Caco-2 (cell line): Measurements from ENCODE around the gene HS3ST3B1. TPM values are rescaled to one million over a fixed set of nuclear protein-coding genes. Genes with fewer than 3 reads are reported as not detected.

ENCODE experiments used
- BruUV-seq: library from RNA; stranded (reverse); fragments of 400-500 nt; replicated peaks from 2 replicates; lab custom pipeline; 2021; lab: Mats Ljungman, UMichigan
- CTCF ChIA-PET: fragments of 300-600 bp; sonication (Branson Sonifier 250); formaldehyde crosslinking; loops from one replicate; lab custom pipeline; 2022; ENCODE audit warnings: antibody characterized with exemption; lab: Charles Lee
- POLR2A ChIA-PET: fragments of 300-600 bp; sonication (Branson Sonifier 250); formaldehyde crosslinking; loops from one replicate; lab custom pipeline; 2022; ENCODE audit warnings: antibody characterized with exemption; lab: Charles Lee
- DNase-seq, 2 experiments: peaks; one replicate each; pipeline versions ENCODE4 v3.0.0 to v3.0.0-alpha.2; 2020 to 2022
- H3K27me3 ChIP-seq: replicated peaks from 2 replicates; pipeline ENCODE4 v1.6.0; 2011; ENCODE audit warnings: low read length; ENCODE audit not compliant: control insufficient read depth, insufficient read depth
- H3K36me3 ChIP-seq: 2 replicates; pipeline ENCODE4 v1.5.1; 2011; ENCODE audit warnings: low read length; ENCODE audit not compliant: control insufficient read depth, insufficient read depth
- H3K4me1 ChIP-seq: fragments of 250-450 bp; sonication (Bioruptor Pico); 2 replicates; pipeline ENCODE4 v1.5.1; 2020; ENCODE audit warnings: mild to moderate bottlenecking
- H3K4me3 ChIP-seq: 2 replicates; pipeline ENCODE4 v1.5.1; 2011; ENCODE audit warnings: low read depth, mild to moderate bottlenecking, control low read depth, low read length
- H3K9me3 ChIP-seq: fragments of 250-450 bp; sonication (Bioruptor Pico); 2 replicates; pipeline ENCODE4 v1.5.1; 2020; ENCODE audit warnings: mild to moderate bottlenecking, moderate library complexity
- H3K27ac Mint-ChIP-seq: one replicate; pipeline ENCODE4 v1.8.0; 2022; ENCODE audit warnings: mixed read lengths; ENCODE audit not compliant: unreplicated experiment
- H3K27me3 Mint-ChIP-seq: one replicate; pipeline ENCODE4 v1.8.0; 2022; ENCODE audit warnings: mixed read lengths; ENCODE audit not compliant: insufficient read depth, unreplicated experiment
- H3K36me3 Mint-ChIP-seq: one replicate; pipeline ENCODE4 v1.8.0; 2022; ENCODE audit warnings: mild to moderate bottlenecking, mixed read lengths; ENCODE audit not compliant: insufficient read depth, unreplicated experiment
- H3K4me1 Mint-ChIP-seq: one replicate; pipeline ENCODE4 v1.8.0; 2022; ENCODE audit warnings: low read depth, mixed read lengths; ENCODE audit not compliant: unreplicated experiment
- H3K4me3 Mint-ChIP-seq: one replicate; pipeline ENCODE4 v1.8.0; 2022; ENCODE audit warnings: mild to moderate bottlenecking, moderate library complexity, mixed read lengths; ENCODE audit not compliant: unreplicated experiment
- H3K9me3 Mint-ChIP-seq: one replicate; pipeline ENCODE4 v1.8.0; 2022; ENCODE audit warnings: mixed read lengths; ENCODE audit not compliant: unreplicated experiment
- CTCF ChIP-seq, 2 experiments: fragments of 200-600 bp in 1 of 2; IDR thresholded peaks; 1 replicate in 1 of 2; 2 replicates in 1 of 2; pipeline versions ENCODE4 v1.5.1 to v1.8.0; 2011 to 2022; ENCODE audit warnings: antibody characterized with exemption in 1 of 2, control low read depth in 1 of 2, inconsistent platforms in 1 of 2, low read depth in 1 of 2, low read length in 1 of 2, mild to moderate bottlenecking in 1 of 2, moderate library complexity in 1 of 2; ENCODE audit not compliant: insufficient read depth in 1 of 2, severe bottlenecking in 1 of 2, unreplicated experiment in 1 of 2
- intact Hi-C: fragments of 100-400 bp; cut with micrococcal nuclease; formaldehyde crosslinking; loops from one replicate; pipeline ENCODE4 v1.10.0; 2022; ENCODE audit not compliant: unreplicated experiment
- total RNA-seq: library from RNA; stranded (reverse); gene quantifications from 2 replicates; pipeline ENCODE4 v1.2.3, GENCODE V29; 2022

The HS3ST3B1 gene
- total RNA-seq, 1 experiment from 2014 or later, result 1.9 TPM

GRCh38 chr17:14331982-14332298 lies 31.1 kb downstream of the HS3ST3B1 start:
- no peaks in the 10 kb centered on the region for H3K27me3 Mint-ChIP-seq
- no peaks in the 10 kb centered on the region for H3K4me1 Mint-ChIP-seq

GRCh38 chr17:14332331-14332730 lies 31.4 kb downstream of the HS3ST3B1 start:
- H3K27ac Mint-ChIP-seq, result no peak overlapping the region
- no peaks in the 10 kb centered on the region for H3K27me3 Mint-ChIP-seq
- intact Hi-C loops, result no loop called here
- CTCF ChIA-PET, result no interaction called here
- H3K4me3 Mint-ChIP-seq, result no peak overlapping the region
- Histone ChIP-seq H3K27me3 (no peaks in the 10 kb centered on the region), H3K4me3 (no peak overlapping the region), H3K9me3 (no peaks in the 10 kb centered on the region), H3K36me3 (no peaks in the 10 kb centered on the region), H3K4me1 (no peaks in the 10 kb centered on the region)
- BruUV-seq, result no TSS peak
- H3K9me3 Mint-ChIP-seq, result no peaks in the 10 kb centered on the region
- no peak for DNase-seq
- POLR2A ChIA-PET, result no interaction called here
- H3K4me1 Mint-ChIP-seq, result no peaks in the 10 kb centered on the region
- TF ChIP-seq CTCF (IDR thresholded peaks at IDR 0.05; ENCODE audit: insufficient read depth in 1 of 2, low read depth in 1 of 2, low read length in 1 of 2, severe bottlenecking in 1 of 2, unreplicated experiment in 1 of 2), result no peak
- H3K36me3 Mint-ChIP-seq, result no peaks in the 10 kb centered on the region

More at GRCh38 chr17:14331982-14332298, 31.1 kb downstream of the HS3ST3B1 start:
- H3K27ac Mint-ChIP-seq, result no peak overlapping the region
- H3K36me3 Mint-ChIP-seq, result no peaks in the 10 kb centered on the region
- TF ChIP-seq CTCF (IDR thresholded peaks at IDR 0.05; ENCODE audit: insufficient read depth in 1 of 2, low read depth in 1 of 2, low read length in 1 of 2, severe bottlenecking in 1 of 2, unreplicated experiment in 1 of 2), result no peak
- no peak for DNase-seq
- intact Hi-C loops, result no loop called here
- Histone ChIP-seq H3K9me3 (no peaks in the 10 kb centered on the region), H3K36me3 (no peaks in the 10 kb centered on the region), H3K4me1 (no peaks in the 10 kb centered on the region), H3K27me3 (no peaks in the 10 kb centered on the region), H3K4me3 (no peak overlapping the region)
- CTCF ChIA-PET, result no interaction called here
- no peak overlapping the region for H3K4me3 Mint-ChIP-seq
- POLR2A ChIA-PET, result no interaction called here
- no peaks in the 10 kb centered on the region for H3K9me3 Mint-ChIP-seq
- BruUV-seq, result no TSS peak

GRCh38 chr17:14333506-14333905 lies 32.6 kb downstream of the HS3ST3B1 start:
- no peak overlapping the region for H3K4me3 ChIP-seq
- no peak overlapping the region for H3K4me3 Mint-ChIP-seq
- H3K4me1 ChIP-seq, result no peaks in the 10 kb centered on the region
- no peaks in the 10 kb centered on the region for H3K4me1 Mint-ChIP-seq
- no TSS peak for BruUV-seq
- H3K27ac Mint-ChIP-seq, result no peak overlapping the region
- ChIA-PET CTCF (no interaction called here), POLR2A (no interaction called here)
- no peaks in the 10 kb centered on the region for H3K9me3 Mint-ChIP-seq
- intact Hi-C loops, result no loop called here
- DNase-seq, result no peak
- H3K27me3 Mint-ChIP-seq, result no peaks in the 10 kb centered on the region
- H3K27me3 ChIP-seq, result no peaks in the 10 kb centered on the region
- no peaks in the 10 kb centered on the region for H3K9me3 ChIP-seq
- no peak for TF ChIP-seq CTCF (IDR thresholded peaks at IDR 0.05; ENCODE audit: insufficient read depth in 1 of 2, low read depth in 1 of 2, low read length in 1 of 2, severe bottlenecking in 1 of 2, unreplicated experiment in 1 of 2)
- no peaks in the 10 kb centered on the region for H3K36me3 ChIP-seq
- H3K36me3 Mint-ChIP-seq, result no peaks in the 10 kb centered on the region
